SK-N-SH (cell line): ENCODE results near the gene FBXO21. TPM values are rescaled to one million over a fixed set of nuclear protein-coding genes. Genes with fewer than 3 reads are reported as not detected.

Source experiments
- CTCF ChIA-PET: fragments of 300-600, 350-600 bp; formaldehyde crosslinking; extraction: SDS; loops from one replicate; lab custom pipeline; 2021; lab: Yijun Ruan, JAX
- POLR2A ChIA-PET: fragments of 350-600 bp; sonication (Branson Sonifier 250); formaldehyde crosslinking; extraction: SDS; loops from one replicate; lab custom pipeline; 2020; ENCODE audit warnings: antibody characterized with exemption, inconsistent platforms; lab: Yijun Ruan, JAX
- DNase-seq: peaks from one replicate; pipeline ENCODE4 v3.0.0; 2012
- H2AFZ ChIP-seq: fragments of 200-600 bp; sonication (generic); 2 replicates; pipeline ENCODE4 v1.8.1; 2016; ENCODE audit warnings: antibody characterized with exemption, mild to moderate bottlenecking, low read depth
- H3F3A ChIP-seq: fragments of 200-600 bp; sonication (generic); replicated peaks from 2 replicates; pipeline ENCODE3; 2016; ENCODE audit warnings: antibody characterized with exemption, mild to moderate bottlenecking; ENCODE audit not compliant: insufficient read depth
- H3K27ac ChIP-seq, 2 experiments: fragments of 200-500 bp in 1 of 2; fragments of 200-600 bp in 1 of 2; sonication (Bioruptor generic) in 1 of 2; sonication (generic), shearing (Covaris generic) in 1 of 2; 2 replicates each; pipeline versions ENCODE4 v1.5.1 to v1.6.1; 2014 to 2016; ENCODE audit warnings: low read depth in 2 of 2, inconsistent platforms in 1 of 2, low read length in 1 of 2, mild to moderate bottlenecking in 1 of 2, mixed read lengths in 1 of 2
- H3K27me3 ChIP-seq: fragments of 200-600 bp; sonication (generic), shearing (Covaris generic); 2 replicates; pipeline ENCODE4 v1.6.1; 2016; ENCODE audit warnings: mixed run types; ENCODE audit not compliant: insufficient read depth
- H3K36me3 ChIP-seq, 2 experiments: fragments of 200-500 bp in 1 of 2; fragments of 200-600 bp in 1 of 2; sonication (Bioruptor generic) in 1 of 2; sonication (generic) in 1 of 2; replicated peaks in 1 of 2; 2 replicates each; pipeline versions ENCODE3 to v1.5.1; 2014 to 2016; ENCODE audit warnings: low read length in 1 of 2, mild to moderate bottlenecking in 1 of 2; ENCODE audit not compliant: insufficient read depth in 2 of 2, control insufficient read depth in 1 of 2
- H3K4me1 ChIP-seq, 2 experiments: fragments of 200-500 bp in 1 of 2; fragments of 200-600 bp in 1 of 2; sonication (Bioruptor generic) in 1 of 2; sonication (generic), shearing (Covaris generic) in 1 of 2; 2 replicates each; pipeline versions ENCODE4 v1.5.1 to v1.6.1; 2014 to 2016; ENCODE audit warnings: low read depth in 1 of 2, low read length in 1 of 2, mixed run types in 1 of 2; ENCODE audit not compliant: insufficient read depth in 2 of 2, control insufficient read depth in 1 of 2
- H3K4me2 ChIP-seq: fragments of 200-600 bp; sonication (generic), shearing (Covaris generic); 2 replicates; pipeline ENCODE4 v1.6.1; 2017; ENCODE audit warnings: mixed run types
- H3K4me3 ChIP-seq, 2 experiments: fragments of 200-500 bp in 1 of 2; fragments of 200-600 bp in 1 of 2; sonication (Bioruptor generic) in 1 of 2; sonication (generic), shearing (Covaris generic) in 1 of 2; 2 replicates each; pipeline versions ENCODE4 v1.5.1 to v1.8.1; 2014 to 2016; ENCODE audit warnings: low read depth in 2 of 2, inconsistent platforms in 1 of 2, low read length in 1 of 2, mild to moderate bottlenecking in 1 of 2, mixed read lengths in 1 of 2, moderate library complexity in 1 of 2
- H3K79me2 ChIP-seq: fragments of 200-600 bp; sonication (generic); 2 replicates; pipeline ENCODE4 v1.8.1; 2017; ENCODE audit warnings: mild to moderate bottlenecking; ENCODE audit not compliant: insufficient read depth
- H3K9ac ChIP-seq: fragments of 200-600 bp; sonication (generic); 2 replicates; pipeline ENCODE4 v1.6.1; 2017; ENCODE audit warnings: mixed run types
- H3K9me2 ChIP-seq: fragments of 200-600 bp; sonication (generic); 2 replicates; pipeline ENCODE4 v1.6.1; 2017; ENCODE audit warnings: mixed run types
- H3K9me3 ChIP-seq: fragments of 200-600 bp; sonication (generic); 2 replicates; pipeline ENCODE4 v1.6.1; 2017; ENCODE audit warnings: mixed run types, mild to moderate bottlenecking, moderate library complexity
- H4K20me1 ChIP-seq: fragments of 200-600 bp; sonication (generic); 2 replicates; pipeline ENCODE4 v1.6.1; 2017; ENCODE audit warnings: mild to moderate bottlenecking, mixed run types; ENCODE audit not compliant: insufficient read depth
- CTCF ChIP-seq: fragments of 200-600 bp; sonication (generic); IDR thresholded peaks from 2 replicates; pipeline ENCODE4 v1.6.1; 2017; ENCODE audit warnings: antibody characterized with exemption, mild to moderate bottlenecking, moderate library complexity
- FOXM1 ChIP-seq: IDR thresholded peaks from 2 replicates; pipeline ENCODE4 v1.4.0; 2012; ENCODE audit warnings: low read depth, mild to moderate bottlenecking
- POLR2AphosphoS5 ChIP-seq: IDR thresholded peaks from 2 replicates; pipeline ENCODE4 v1.6.1; 2012; ENCODE audit warnings: low read depth, low read length
- RAD21 ChIP-seq: IDR thresholded peaks from 2 replicates; pipeline ENCODE4 v1.6.1; 2012; ENCODE audit warnings: mild to moderate bottlenecking, low read length
- SIN3A ChIP-seq: IDR thresholded peaks from 2 replicates; pipeline ENCODE4 v1.6.1; 2012; ENCODE audit warnings: low read depth, mild to moderate bottlenecking, low read length, moderate library complexity, borderline replicate concordance
- SMC3 ChIP-seq: IDR thresholded peaks from 2 replicates; pipeline ENCODE4 v1.6.1; 2012; ENCODE audit warnings: low read depth, low read length, improper control_type of control experiment
- WGBS: methylation state at CpG from one replicate; pipeline ENCODE4 v1.1.6; 2017; ENCODE audit warnings: low lambda C conversion rate; 5-methylcytosine and 5-hydroxymethylcytosine counted together
- polyA plus RNA-seq, 3 experiments: library from polyadenylated mRNA; depleted of rRNA; stranded (reverse); fragments of >200 nt; gene quantifications; 2 replicates each; pipeline ENCODE4 v1.2.3, GENCODE V29; 2012

Gene FBXO21
- polyA plus RNA-seq, 1 of the 3 experiments (the other 2 are of a cell fraction) = 44.2 TPM

- DNase-seq = no peak
- Histone ChIP-seq H3K4me2 (no peak overlapping the region), H3F3A (peaks cover under 1% of the 10 kb centered on the region), H3K9ac (no peak overlapping the region), H2AFZ (no peak overlapping the region), H3K9me3 (no peaks in the 10 kb centered on the region), H3K9me2 (no peaks in the 10 kb centered on the region), H3K79me2 (no peaks in the 10 kb centered on the region)
- TF ChIP-seq FOXM1 = no peak
- no peak for TF ChIP-seq SIN3A
- no peak for TF ChIP-seq POLR2AphosphoS5
- TF ChIP-seq, all 33 proteins: peak for 0
- Histone ChIP-seq H4K20me1 (no peaks in the 10 kb centered on the region), H3K36me3 (no peaks in the 10 kb centered on the region), H3K4me1 (peaks cover 0 to 17% of the 10 kb centered on the region in 2 experiments; a peak in 2 of 4 replicates), H3K27me3 (no peaks in the 10 kb centered on the region), H3K4me3 (no peak overlapping the region), H3K27ac (no peak overlapping the region)
- WGBS = 71% methylated on average over 9 of the region's 9 CpGs
- CTCF ChIA-PET = interaction anchor here (0.7 to 7.3 kb wide), 24 partner anchors 9 to 736 kb away, joined by 3 to 96 read pairs (median 4); no protein-coding TSS in a partner anchor
- POLR2A ChIA-PET = no interaction called here
These were observed 69.5 kb downstream of the FBXO21 start for GRCh38 chr12:117120787-117121186.

GRCh38 chr12:117119592-117120198 lies 70.6 kb downstream of the FBXO21 start:
- DNase-seq = peak; percentile 82
- Histone ChIP-seq H3K27ac (no peak overlapping the region), H3F3A (no peaks in the 10 kb centered on the region), H3K9me3 (no peaks in the 10 kb centered on the region), H3K4me3 (no peak overlapping the region; a peak in 1 of 4 replicates), H3K27me3 (no peaks in the 10 kb centered on the region), H2AFZ (peak overlapping the region; percentile 30; the same call in 1 of the 2 replicates), H3K4me1 (peaks cover 0 to 6% of the 10 kb centered on the region in 2 experiments; a peak in 1 of 4 replicates), H3K9me2 (no peaks in the 10 kb centered on the region), H3K4me2 (no peak overlapping the region), H3K79me2 (no peaks in the 10 kb centered on the region), H3K36me3 (no peaks in the 10 kb centered on the region), H4K20me1 (no peaks in the 10 kb centered on the region), H3K9ac (no peak overlapping the region)
- TF ChIP-seq RAD21 (peak; percentile 83), SMC3 (peak; percentile 56), CTCF (peak; percentile 73), POLR2AphosphoS5 (no peak), SIN3A (no peak)
- ChIA-PET CTCF (interaction anchor here (0.5 to 7.3 kb wide), 46 partner anchors 9 to 423 kb away, joined by 3 to 96 read pairs (median 4); partner anchors contain the start of gene TESC), POLR2A (no interaction called here)
- WGBS = 49% methylated on average over 6 of the region's 6 CpGs
